K562 (cell line): ENCODE measurements around the gene DMD. TPM values are rescaled to one million over a fixed set of nuclear protein-coding genes. Genes with fewer than 3 reads are reported as not detected.

Experiments used
- ATAC-seq: fragments of 200-7000 bp; cut with Tn5 transposase; 3 replicates; pipeline ENCODE4 v1.9.1; 2020; ENCODE audit warnings: moderate library complexity
- BruUV-seq: library from RNA; stranded (reverse); fragments of 400-500 nt; replicated peaks from 2 replicates; lab custom pipeline; 2021; lab: Mats Ljungman, UMichigan
- CTCF ChIA-PET: fragments of 300-600 bp; formaldehyde crosslinking; extraction: SDS; loops from one replicate; lab custom pipeline; 2021; ENCODE audit warnings: low intra/inter-chr PET ratio; lab: Yijun Ruan, JAX
- POLR2A ChIA-PET: fragments of 300-600, 350-650 bp; sonication (Branson Sonifier 250); formaldehyde crosslinking; extraction: SDS; loops from one replicate; lab custom pipeline; 2021; ENCODE audit warnings: antibody characterized with exemption, inconsistent platforms; lab: Yijun Ruan, JAX
- DNase-seq, 4 experiments: peaks; one replicate each; pipeline versions ENCODE4 v3.0.0 to v3.0.0-alpha.2; 2011 to 2018; ENCODE audit warnings: low spot score in 3 of 4, mixed read lengths in 3 of 4; ENCODE audit errors: extremely low read depth in 1 of 4
- FAIRE-seq: peaks from 2 replicates; lab custom pipeline; 2011; peaks lifted over from hg19 to GRCh38; lab: Jason Lieb, UNC
- H2AFZ ChIP-seq: 2 replicates; pipeline ENCODE4 v1.6.0; 2011; ENCODE audit warnings: low read depth, low read length, control low read depth, inconsistent platforms
- H3K27ac ChIP-seq: fragments of 200-600 bp; 3 replicates; pipeline ENCODE4 v1.8.0; 2011; ENCODE audit warnings: low read depth, mild to moderate bottlenecking, control low read depth, inconsistent platforms, low read length, moderate library complexity, mixed read lengths; ENCODE audit errors: extremely low read depth
- H3K27me3 ChIP-seq, 2 experiments: fragments of 300-600 bp in 1 of 2; 2 replicates in 1 of 2; 3 replicates in 1 of 2; pipeline versions ENCODE4 v1.6.0 to v1.8.0; 2011; ENCODE audit warnings: inconsistent platforms in 2 of 2, low read length in 2 of 2, mild to moderate bottlenecking in 1 of 2, mixed read lengths in 1 of 2, moderate library complexity in 1 of 2; ENCODE audit not compliant: control insufficient read depth in 2 of 2, insufficient read depth in 2 of 2
- H3K36me3 ChIP-seq: fragments of 300-600 bp; 3 replicates; pipeline ENCODE4 v1.8.0; 2011; ENCODE audit warnings: mild to moderate bottlenecking, low read length, inconsistent platforms; ENCODE audit not compliant: control insufficient read depth, insufficient read depth
- H3K4me1 ChIP-seq, 2 experiments: fragments of 200-600 bp in 1 of 2; replicated peaks in 1 of 2; 2 replicates in 1 of 2; 3 replicates in 1 of 2; pipeline versions ENCODE4 v1.5.1 to v1.8.0; 2011; ENCODE audit warnings: inconsistent platforms in 2 of 2, low read length in 2 of 2, mild to moderate bottlenecking in 1 of 2, mixed read lengths in 1 of 2, moderate library complexity in 1 of 2; ENCODE audit not compliant: control insufficient read depth in 2 of 2, insufficient read depth in 2 of 2
- H3K4me2 ChIP-seq: 2 replicates; pipeline ENCODE4 v1.6.1; 2011; ENCODE audit warnings: low read length, control low read depth, inconsistent platforms, mixed read lengths; ENCODE audit not compliant: insufficient read depth
- H3K4me3 ChIP-seq: fragments of 200-600 bp; sonication (generic), shearing (Covaris generic); 2 replicates; pipeline ENCODE4 v1.5.1; 2016; ENCODE audit warnings: control low read depth, inconsistent platforms
- H3K79me2 ChIP-seq: fragments of 200-600 bp; 3 replicates; pipeline ENCODE4 v1.8.0; 2011; ENCODE audit warnings: low read length, inconsistent platforms; ENCODE audit not compliant: control insufficient read depth, insufficient read depth
- H3K9ac ChIP-seq, 2 experiments: 2 replicates each; pipeline versions ENCODE4 v1.6.0 to v1.6.1; 2011; ENCODE audit warnings: low read depth in 2 of 2, low read length in 2 of 2, control low read depth in 1 of 2, inconsistent platforms in 1 of 2, mild to moderate bottlenecking in 1 of 2, mixed read lengths in 1 of 2; ENCODE audit not compliant: insufficient read depth in 1 of 2
- H3K9me1 ChIP-seq: one replicate; pipeline ENCODE4 v1.6.0; 2011; ENCODE audit warnings: inconsistent platforms, mild to moderate bottlenecking, low read length, moderate library complexity; ENCODE audit not compliant: control insufficient read depth, insufficient read depth
- H3K9me3 ChIP-seq: replicated peaks from 2 replicates; pipeline ENCODE4 v1.5.1; 2011; ENCODE audit warnings: low read depth, low read length, inconsistent platforms; ENCODE audit not compliant: control insufficient read depth, insufficient read depth
- H4K20me1 ChIP-seq: replicated peaks from 2 replicates; pipeline ENCODE4 v1.6.1; 2011; ENCODE audit warnings: low read length, inconsistent platforms, mixed read lengths; ENCODE audit not compliant: control insufficient read depth, insufficient read depth
- CBFA2T3 ChIP-seq: fragments of 450-650 bp; IDR thresholded peaks from 2 replicates; pipeline ENCODE4 v1.6.1; 2017
- MBD1 ChIP-seq: fragments of 250-450 bp; sonication (Bioruptor Pico); IDR thresholded peaks from 2 replicates; pipeline ENCODE4 v1.8.0; 2022; ENCODE audit warnings: inconsistent platforms
- SP1 ChIP-seq: sonication (generic); formaldehyde crosslinking; IDR thresholded peaks from 2 replicates; pipeline ENCODE4 v1.8.1; 2022; ENCODE audit warnings: mild to moderate bottlenecking, missing genetic modification reagents
- SRF ChIP-seq, 2 experiments: fragments of 250-450, 450-650 bp in 1 of 2; sonication (Bioruptor Pico) in 1 of 2; sonication (generic) in 1 of 2; formaldehyde crosslinking; IDR thresholded peaks; 2 replicates each; pipeline versions ENCODE4 v1.5.0 to v1.5.1; 2020 to 2022; ENCODE audit warnings: mild to moderate bottlenecking in 1 of 2, missing genetic modification reagents in 1 of 2
- TOE1 ChIP-seq, 2 experiments: fragments of 450-650 bp in 1 of 2; sonication (generic) in 1 of 2; formaldehyde crosslinking in 1 of 2; IDR thresholded peaks; 2 replicates each; pipeline versions ENCODE4 v1.7.1 to v1.8.0; 2016 to 2022; ENCODE audit warnings: borderline replicate concordance in 2 of 2, mild to moderate bottlenecking in 2 of 2, antibody characterized with exemption in 1 of 2, inconsistent platforms in 1 of 2, low read depth in 1 of 2, missing genetic modification reagents in 1 of 2, moderate library complexity in 1 of 2
- ZNF280B ChIP-seq: fragments of 250-450 bp; sonication (Bioruptor Pico); IDR thresholded peaks from 2 replicates; pipeline ENCODE4 v1.5.1; 2021; ENCODE audit warnings: mild to moderate bottlenecking
- WGBS: fragments of 100-300 bp; shearing (Covaris generic); methylation state at CpG from one replicate; pipeline ENCODE4 v1.1.6; 2016; ENCODE audit warnings: low coverage, mixed read lengths; ENCODE audit not compliant: insufficient coverage; ENCODE audit errors: missing lambda C conversion rate; 5-methylcytosine and 5-hydroxymethylcytosine counted together
- in situ Hi-C: fragments of 300-500 bp; cut with MboI; formaldehyde crosslinking; loops from 4 replicates; pipeline ENCODE4 v1.15.0; 2018; ENCODE audit warnings: inconsistent platforms, mixed read lengths
- intact Hi-C: fragments of 100-400 bp; cut with micrococcal nuclease; formaldehyde crosslinking; loops from 2 replicates; pipeline ENCODE4 v1.14.2; 2022
- polyA plus RNA-seq, 8 experiments: library from polyadenylated mRNA; depleted of rRNA in 4 of 8; stranded (reverse) in 5 of 8; unstranded in 3 of 8; fragments of >200 nt; fragmentation: Nextera tagmentation in 2 of 8; fragmentation: Illumina TruSeq in 1 of 8; extraction: Ambion mirVana in 2 of 8; extraction: Trizol in 1 of 8; gene quantifications; 2 replicates each; pipeline versions ENCODE4 v1.2.1 to v1.2.3, GENCODE V29; 2011 to 2014; ENCODE audit warnings: inconsistent platforms in 1 of 8, missing spikeins in 1 of 8
- total RNA-seq, 7 experiments: library from RNA; depleted of rRNA in 6 of 7; stranded (reverse); fragments of >200 nt in 6 of 7; fragmentation: Illumina TruSeq in 2 of 7; extraction: Trizol in 2 of 7; gene quantifications; 2 replicates each; pipeline versions ENCODE4 v1.2.1 to v1.2.3, GENCODE V29; 2011 to 2021; ENCODE audit warnings: low replicate concordance in 1 of 7

Gene DMD
- total and polyA plus RNA-seq, 9 of the 15 experiments (the other 6 are each of a cell fraction or from before 2014, with no cell fraction given), result 3.8 to 20.4 (median 11.4) TPM

DNA sequence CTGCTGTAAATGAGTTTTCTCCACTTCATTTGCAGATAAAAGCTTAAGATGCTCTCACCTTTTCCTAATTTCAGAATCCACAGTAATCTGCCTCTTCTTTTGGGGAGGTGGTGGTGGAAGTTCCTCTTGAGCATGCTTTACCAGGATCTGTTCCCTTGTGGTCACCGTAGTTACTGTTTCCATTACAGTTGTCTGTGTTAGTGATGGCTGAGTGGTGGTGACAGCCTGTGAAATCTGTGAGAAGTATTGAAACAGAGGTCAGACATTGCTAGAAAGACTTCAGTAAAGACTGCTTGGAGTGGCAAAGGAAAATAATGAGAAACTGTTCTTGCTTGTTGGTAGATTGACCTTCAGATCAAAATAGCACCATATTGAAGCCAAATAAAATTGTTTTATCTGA lies 666.2 kb downstream of the DMD start:
- 0% methylated on average over 1 of the region's 1 CpG for WGBS
- H3K9ac ChIP-seq, result no peak overlapping the region
- ChIA-PET POLR2A (no interaction called here), CTCF (no interaction called here)
- no peaks in the 10 kb centered on the region for H3K9me3 ChIP-seq
- no peak overlapping the region for H3K27ac ChIP-seq
- FAIRE-seq (no peak), DNase-seq (no peak), ATAC-seq (no peak)
- H3K4me1 ChIP-seq, result no peaks in the 10 kb centered on the region
- no peaks in the 10 kb centered on the region for H3K9me1 ChIP-seq
- H3K4me3 ChIP-seq, result no peak overlapping the region
- TF ChIP-seq SP1 (CRISPR knock-in tag) (no peak), TOE1 (IDR thresholded peaks at IDR 0.05; ENCODE audit: borderline replicate concordance) (no peak), TOE1 (CRISPR knock-in tag; IDR thresholded peaks at IDR 0.05; ENCODE audit: borderline replicate concordance, low read depth) (no peak), MBD1 (no peak), ZNF280B (CRISPR knock-in tag) (no peak), SRF (CRISPR knock-in tag; IDR thresholded peaks at IDR 0.05) (no peak), CBFA2T3 (no peak)
- H3K4me2 ChIP-seq, result no peak overlapping the region
- intact Hi-C loops (no loop called here), in situ Hi-C loops (no loop called here)
- no peaks in the 10 kb centered on the region for H3K27me3 ChIP-seq
- H3K79me2 ChIP-seq, result no peaks in the 10 kb centered on the region
- no TSS peak for BruUV-seq
- no peaks in the 10 kb centered on the region for H3K36me3 ChIP-seq
- H4K20me1 ChIP-seq, result no peaks in the 10 kb centered on the region
- H2AFZ ChIP-seq, result no peak overlapping the region
